ENCODE results near the gene FZR1.

DNA sequence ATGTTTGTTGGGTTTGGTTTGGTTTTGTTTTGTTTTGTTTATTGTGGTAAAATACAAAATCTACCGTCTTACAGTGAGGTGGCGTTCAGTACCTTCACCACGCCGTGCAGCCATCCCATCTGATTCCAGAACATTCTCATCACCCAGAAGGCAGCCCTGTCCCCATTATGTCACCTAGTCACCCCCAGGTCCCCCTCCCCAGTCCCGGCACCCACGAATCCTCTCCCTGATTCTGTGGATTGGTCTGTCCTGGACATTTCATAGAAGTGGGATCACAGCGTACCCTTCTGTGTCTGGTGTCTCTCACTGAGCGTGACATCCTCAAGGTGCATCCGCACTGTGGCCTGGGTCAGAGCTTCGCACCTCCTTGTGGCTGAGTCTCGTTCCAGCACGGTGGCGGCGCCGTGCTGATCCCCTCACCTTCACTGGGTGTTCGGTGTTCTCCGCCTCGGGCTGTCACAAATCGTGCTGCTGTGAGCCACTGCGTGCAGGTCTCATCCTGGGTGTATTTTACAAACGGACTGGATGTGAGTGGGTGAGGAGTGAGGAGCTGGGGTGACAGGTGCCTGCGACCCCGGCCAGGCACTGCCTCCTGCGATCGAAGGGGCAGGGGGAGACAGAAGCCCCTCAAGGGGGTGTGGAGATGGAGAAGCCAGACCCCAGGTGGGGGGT lies 32.3 kb downstream of the FZR1 start:
- TF ChIP-seq, protein P1, sequence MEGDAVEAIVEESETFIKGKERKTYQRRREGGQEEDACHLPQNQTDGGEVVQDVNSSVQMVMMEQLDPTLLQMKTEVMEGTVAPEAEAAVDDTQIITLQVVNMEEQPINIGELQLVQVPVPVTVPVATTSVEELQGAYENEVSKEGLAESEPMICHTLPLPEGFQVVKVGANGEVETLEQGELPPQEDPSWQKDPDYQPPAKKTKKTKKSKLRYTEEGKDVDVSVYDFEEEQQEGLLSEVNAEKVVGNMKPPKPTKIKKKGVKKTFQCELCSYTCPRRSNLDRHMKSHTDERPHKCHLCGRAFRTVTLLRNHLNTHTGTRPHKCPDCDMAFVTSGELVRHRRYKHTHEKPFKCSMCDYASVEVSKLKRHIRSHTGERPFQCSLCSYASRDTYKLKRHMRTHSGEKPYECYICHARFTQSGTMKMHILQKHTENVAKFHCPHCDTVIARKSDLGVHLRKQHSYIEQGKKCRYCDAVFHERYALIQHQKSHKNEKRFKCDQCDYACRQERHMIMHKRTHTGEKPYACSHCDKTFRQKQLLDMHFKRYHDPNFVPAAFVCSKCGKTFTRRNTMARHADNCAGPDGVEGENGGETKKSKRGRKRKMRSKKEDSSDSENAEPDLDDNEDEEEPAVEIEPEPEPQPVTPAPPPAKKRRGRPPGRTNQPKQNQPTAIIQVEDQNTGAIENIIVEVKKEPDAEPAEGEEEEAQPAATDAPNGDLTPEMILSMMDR (IDR thresholded peaks at IDR 0.05; ENCODE audit: borderline replicate concordance, extremely low read depth, low read length, poor library complexity, severe bottlenecking), result no peak
- TF ChIP-seq EZH2 (IDR thresholded peaks at IDR 0.05; ENCODE audit: borderline replicate concordance, low read depth, low read length, severe bottlenecking), result no peak

Measured in DND-41 (cell line).